ENCODE data around the gene CELSR3.

DNA sequence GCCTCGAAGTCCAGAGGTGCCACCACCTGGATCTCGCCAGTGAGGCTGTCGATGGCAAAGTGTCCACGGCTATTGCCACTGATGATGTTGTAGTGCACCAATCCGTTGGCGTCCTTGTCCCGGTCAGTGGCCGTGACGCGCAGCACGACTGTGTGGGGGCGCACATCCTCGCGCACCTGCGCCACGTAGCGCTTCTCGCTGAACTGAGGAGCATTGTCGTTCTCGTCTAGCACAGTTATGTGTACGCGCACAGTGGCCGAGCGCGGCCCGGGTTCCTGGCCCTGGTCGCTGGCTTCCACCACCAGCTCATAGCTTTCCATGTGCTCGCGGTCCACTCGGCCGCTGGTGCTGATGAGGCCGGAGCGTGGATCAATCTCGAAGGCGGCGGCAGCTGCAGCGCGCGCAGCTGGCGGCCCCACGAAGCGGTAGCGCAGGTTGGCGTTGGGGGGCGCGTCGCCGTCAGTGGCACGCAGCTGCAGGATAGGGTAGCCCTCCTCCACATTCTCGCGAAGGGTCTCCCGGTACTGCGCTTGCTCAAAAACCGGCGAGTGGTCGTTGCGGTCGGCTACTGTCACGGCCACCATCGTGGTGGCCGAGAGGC lies 1.8 kb downstream of the CELSR3 start:
- TF ChIP-seq YY1 (IDR thresholded peaks at IDR 0.05; ENCODE audit: insufficient read depth, insufficient read length) (no peak), SUZ12 (IDR thresholded peaks at IDR 0.05; ENCODE audit: extremely low read depth, insufficient read depth, insufficient read length) (no peak), ZNF274 (IDR thresholded peaks at IDR 0.05; ENCODE audit: low read depth, low read length) (no peak)

All from NT2/D1 (cell line).